Activated CD8-positive, alpha-beta memory T cell treated with anti-CD3 and anti-CD28 coated beads for 24 hours (primary cell): ENCODE measurements around the gene KLK15.
"Not testable (repeated sequence)": the region's sequence is repeated elsewhere in the genome, so short reads cannot be mapped to it uniquely, and the experiment has no call there.

ENCODE experiments used
- DNase-seq: peaks from one replicate; pipeline ENCODE4 v3.0.0-alpha.2; 2020

Gene KLK15

GRCh38 chr19:50794876-50795663 is 38.3 kb downstream of the KLK15 start:
- peak; percentile 84 for DNase-seq

DNA sequence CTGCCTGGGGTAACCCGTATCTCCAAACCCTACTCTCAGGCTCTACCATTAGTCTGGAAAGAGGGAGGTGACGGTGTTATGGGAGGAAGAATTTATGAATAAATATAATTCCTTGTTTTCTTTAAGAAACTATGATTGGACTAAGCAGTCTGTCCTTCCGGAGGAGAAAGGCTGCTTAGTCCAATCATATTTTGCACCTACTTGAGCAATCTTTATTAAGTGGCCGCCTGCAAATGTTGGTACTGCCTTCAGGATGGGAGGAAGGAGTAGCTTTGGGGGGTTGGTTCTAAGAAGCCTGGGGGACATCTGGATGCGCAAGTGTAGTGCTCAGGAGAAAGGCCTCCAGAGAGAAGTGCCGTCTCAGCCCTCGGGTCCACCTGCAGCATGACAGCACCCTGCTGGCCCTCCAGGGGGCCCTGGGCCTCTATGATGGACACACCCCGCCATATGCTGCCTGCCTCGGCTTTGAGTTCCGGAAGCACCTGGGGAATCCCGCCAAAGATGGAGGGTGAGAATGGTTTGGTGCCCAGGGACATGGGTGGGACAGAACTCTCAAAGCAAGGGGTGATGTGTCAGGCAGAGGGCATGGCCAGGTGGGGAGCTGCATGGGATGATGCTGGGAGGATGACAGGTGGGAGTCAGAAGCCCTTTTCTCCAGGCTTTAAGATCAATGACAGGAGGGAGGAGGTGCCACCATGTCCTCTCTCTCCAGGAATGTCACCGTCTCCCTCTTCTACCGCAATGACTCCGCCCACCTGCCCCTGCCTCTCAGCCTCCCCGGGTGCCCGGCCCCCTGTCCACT is 39.1 kb downstream of the KLK15 start:
- peak; percentile 80 for DNase-seq

DNA sequence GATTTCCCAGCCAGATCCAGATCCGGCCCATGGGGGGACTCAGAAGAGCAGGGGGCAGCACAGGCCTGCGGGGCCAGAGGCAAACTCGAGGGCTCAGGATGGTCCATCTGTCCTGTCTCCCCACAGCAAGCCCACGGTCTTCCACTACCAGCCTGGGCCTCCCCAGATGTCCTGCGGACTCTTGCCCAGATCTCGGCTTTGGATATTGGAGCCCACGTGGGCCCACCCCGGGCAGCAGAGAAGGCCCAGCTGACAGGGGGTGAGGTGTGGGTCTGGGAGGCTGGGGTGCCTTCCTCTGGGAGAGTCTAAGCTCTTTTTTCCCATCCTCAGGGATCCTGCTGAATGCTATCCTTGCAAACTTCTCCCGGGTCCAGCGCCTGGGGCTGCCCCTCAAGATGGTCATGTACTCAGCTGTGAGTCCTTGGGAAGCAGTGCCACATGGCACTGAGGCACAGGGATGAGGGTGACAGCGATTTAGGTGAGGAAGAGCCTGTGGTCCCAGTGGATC is 39.8 kb downstream of the KLK15 start:
- DNase-seq = no peak

DNA sequence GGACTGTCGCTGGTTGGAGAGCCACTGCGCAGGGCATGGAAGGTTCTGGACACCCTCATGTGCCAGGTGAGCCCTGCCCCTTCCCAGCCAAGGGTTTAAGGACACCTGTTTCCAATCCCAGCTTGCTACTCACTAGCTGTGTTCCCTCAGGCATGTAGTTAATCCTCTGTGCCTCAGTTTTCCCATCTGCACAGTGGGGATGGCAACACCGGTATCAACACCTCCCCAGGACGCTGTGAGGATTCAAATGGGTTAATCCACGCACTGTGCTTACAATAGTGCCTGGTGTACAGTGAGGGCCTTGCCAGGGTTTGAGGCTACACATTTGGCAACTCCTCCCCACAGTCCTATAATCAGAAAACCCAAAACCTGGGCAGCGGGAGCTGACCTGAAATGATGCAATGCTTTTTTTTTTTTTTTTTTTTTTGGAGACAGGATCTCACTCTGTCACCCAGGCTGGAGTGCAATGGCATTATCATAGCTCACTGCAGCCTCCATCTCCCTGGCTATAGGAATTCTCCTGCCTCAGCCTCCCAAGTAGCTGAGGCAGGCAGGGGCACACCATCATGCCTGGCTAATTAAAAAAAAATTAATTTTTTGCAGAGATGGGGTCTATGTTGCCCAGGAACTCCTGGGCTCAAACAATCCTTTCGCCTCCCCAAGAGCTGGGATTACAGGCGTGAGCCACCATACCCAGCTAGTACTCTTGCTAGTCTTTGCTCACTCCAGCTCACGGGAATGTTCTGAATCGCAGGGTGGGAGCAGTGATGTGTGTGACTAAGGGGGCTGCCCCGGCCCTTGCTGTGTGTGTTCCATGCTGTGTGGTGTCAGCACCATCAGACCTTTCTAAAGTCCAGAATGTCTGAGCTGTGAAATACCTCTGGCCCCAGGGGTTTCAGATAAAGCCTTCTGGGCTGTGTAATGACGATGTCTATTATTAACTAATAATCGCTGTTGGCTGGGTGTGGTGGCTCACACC is 40.8 kb downstream of the KLK15 start:
- no peak for DNase-seq

DNA sequence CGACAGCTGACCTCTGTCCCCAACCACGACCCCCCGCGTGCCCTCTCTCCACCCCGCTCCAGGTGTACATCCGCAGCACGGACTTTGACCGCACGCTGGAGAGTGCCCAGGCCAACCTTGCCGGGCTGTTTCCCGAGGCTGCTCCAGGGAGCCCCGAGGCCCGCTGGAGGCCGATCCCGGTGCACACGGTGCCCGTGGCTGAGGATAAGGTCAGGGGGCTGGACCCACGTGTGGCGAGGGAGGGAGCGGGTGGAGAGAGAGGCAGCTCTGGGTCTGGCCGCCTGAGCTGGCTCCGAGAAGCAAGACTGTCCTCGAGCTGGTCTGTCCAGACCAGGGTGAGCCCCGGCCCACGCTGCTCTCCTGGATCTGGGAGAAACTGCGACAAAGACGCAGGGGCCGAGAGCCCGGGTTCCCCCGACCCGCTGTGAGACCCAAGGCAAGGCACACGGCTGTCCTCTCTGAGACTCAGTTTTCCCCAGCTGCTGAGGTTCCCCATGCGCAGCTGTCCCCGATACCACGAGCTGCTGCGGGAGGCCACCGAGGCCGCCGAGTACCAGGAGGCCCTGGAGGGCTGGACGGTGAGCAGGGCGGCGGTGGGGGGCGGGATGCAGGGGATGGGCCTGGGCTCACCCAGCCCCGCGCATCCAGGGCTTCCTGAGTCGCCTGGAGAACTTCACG is 41.6 kb downstream of the KLK15 start:
- no peak for DNase-seq

DNA sequence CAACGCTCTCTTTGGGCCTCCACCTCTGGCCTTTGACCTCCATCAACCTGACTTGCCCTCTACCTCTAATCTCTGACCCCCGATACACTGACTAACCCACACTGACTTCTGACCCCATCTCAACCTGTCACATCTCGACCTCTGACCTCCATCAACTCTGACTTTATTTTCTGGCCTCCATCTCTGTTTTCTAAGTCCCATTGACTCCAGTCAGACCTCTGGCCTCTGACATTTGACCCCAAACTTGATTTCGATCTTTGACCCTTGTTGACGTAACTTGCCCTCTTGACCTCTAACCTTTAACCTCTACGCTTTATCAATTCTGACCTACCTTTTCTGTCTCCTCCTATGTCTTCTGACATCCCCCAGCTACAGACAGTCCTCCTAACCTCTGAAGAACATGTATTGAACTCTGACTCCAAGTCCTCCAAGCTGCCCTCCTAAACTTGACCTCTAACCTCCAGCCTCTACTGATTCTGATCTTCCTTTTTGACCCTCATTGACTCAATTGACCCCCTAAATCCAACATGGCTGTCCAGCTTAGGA is 42.4 kb downstream of the KLK15 start:
- DNase-seq = no peak

DNA sequence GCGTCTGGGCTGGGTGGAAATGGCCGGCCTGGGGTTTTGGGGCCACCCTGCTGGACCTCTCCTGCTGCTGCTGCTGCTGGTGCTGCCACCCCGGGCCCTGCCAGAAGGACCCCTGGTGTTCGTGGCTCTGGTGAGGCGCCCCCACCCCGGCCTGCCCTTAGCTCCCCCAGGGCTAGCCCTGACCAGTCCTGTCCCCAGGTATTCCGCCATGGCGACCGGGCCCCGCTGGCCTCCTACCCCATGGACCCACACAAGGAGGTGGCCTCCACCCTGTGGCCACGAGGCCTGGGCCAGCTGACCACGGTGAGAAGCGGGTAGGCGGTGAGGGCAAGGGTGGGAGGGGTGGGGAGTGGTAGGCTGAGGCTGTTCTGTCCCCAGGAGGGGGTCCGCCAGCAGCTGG is 43.0 kb downstream of the KLK15 start, which contains the start of gene ACP4:
Gene ACP4, plus strand, starts transcription at position 20 of the 400 bp plus-strand sequence. Its CDS starts 0 bp downstream, at position 20.
- no peak for DNase-seq

DNA sequence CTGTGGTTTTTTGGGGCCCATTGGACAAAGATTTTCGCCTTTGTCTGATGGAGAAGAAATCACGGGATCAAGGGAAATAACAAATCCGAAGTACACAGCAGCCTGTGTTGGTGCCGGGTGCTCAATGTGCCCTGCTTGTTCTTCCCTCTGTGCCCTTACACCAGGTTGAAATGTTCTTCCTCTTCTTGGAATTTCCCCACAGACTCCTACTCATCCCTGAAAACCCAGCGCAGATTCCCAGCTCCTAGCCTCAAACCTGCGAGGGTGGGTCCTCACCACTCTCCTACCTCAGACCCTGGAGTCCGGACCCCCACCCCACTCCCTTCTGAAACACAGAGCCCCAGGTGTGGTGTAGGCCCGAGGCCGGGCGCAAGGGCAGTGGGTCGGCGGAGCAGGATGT is 48.0 kb downstream of the KLK15 start:
- no peak for DNase-seq

GRCh38 chr19:50784710-50785109 is 48.7 kb downstream of the KLK15 start:
- no peak for DNase-seq

GRCh38 chr19:50783848-50784152 is 49.6 kb downstream of the KLK15 start:
- DNase-seq = not testable (repeated sequence)

GRCh38 chr19:50780753-50781435 is 52.5 kb downstream of the KLK15 start:
- no peak for DNase-seq

GRCh38 chr19:50779504-50780457 is 53.6 kb downstream of the KLK15 start:
- DNase-seq = no peak

DNA sequence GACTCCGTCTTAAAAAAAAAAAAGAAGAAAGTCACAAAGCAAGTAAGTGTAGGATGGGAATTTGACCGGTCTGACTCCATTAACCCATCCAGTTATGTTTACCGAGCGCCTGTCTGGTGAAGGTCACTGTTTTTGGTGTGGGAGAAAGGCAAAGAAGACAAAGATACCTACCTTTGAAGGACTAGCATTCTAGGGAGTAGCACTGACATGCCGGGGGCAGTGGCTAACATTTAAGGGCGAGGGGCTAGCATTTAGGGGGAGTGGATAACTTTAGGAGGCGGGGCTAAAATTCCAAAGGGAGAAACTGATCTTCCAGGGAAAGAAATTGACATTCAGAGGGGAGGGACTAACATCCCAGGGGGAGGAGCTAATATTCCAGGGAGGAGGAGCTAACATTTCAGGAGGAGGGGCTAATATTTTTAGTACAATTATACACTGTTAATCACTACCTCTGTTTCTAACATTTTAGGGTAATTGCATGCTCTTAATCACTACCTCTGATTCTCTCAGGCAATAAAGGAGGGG is 54.4 kb downstream of the KLK15 start:
- no peak for DNase-seq

GRCh38 chr19:50777830-50778303 is 55.5 kb downstream of the KLK15 start:
- peak; percentile 58 for DNase-seq

DNA sequence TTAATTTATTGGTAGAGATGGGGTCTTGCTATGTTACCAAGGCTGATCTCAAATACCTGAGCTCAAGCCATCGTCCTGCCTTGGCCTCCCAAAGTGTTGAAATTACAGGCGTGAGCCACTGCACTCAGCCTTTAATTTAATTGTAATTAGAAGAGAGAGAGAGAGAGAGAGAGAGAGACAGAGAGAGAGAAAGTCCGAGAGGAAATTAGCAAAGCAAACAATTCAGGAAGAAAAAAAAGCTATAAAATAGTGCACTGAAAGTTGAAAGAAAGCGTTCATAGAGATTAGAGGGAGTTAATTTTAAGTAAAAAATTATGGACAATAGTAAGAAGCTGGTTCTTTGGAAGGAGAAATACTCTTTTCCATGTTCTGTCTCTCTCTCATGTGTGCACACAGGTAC is 56.1 kb downstream of the KLK15 start:
- no peak for DNase-seq

- no peak for DNase-seq
Measured at GRCh38 chr19:50776131-50776530, 57.2 kb downstream of the KLK15 start.
